ENCODE data around the gene TIMM13. TPM values are rescaled to one million over a fixed set of nuclear protein-coding genes. Genes with fewer than 3 reads are reported as not detected.

Gene TIMM13
- total RNA-seq, 1 donor from 2014 or later, result 20.9 TPM

- Histone ChIP-seq H3K9me3 (no peaks in the 10 kb centered on the region), H3K27ac (no peak overlapping the region), H3K27me3 (no peaks in the 10 kb centered on the region), H3K36me3 (no peaks in the 10 kb centered on the region), H3K4me1 (peaks cover 36% of the 10 kb centered on the region), H3K4me3 (peak overlapping the region; percentile 4 to 29)
- no peak for TF ChIP-seq POLR2A (IDR thresholded peaks at IDR 0.05)
- TF ChIP-seq CTCF (IDR thresholded peaks at IDR 0.05), result no peak
- TF ChIP-seq POLR2AphosphoS5 (IDR thresholded peaks at IDR 0.05; ENCODE audit: insufficient read depth in 1 of 2, low read depth in 1 of 2), result no peak
- DNase-seq (ENCODE audit: extremely low spot score in 2 of 2), result no peak
- intact Hi-C loops (cut with DNase I), result no loop called here
These were observed 2.4 kb downstream of the TIMM13 start for GRCh38 chr19:2424686-2425621.

GRCh38 chr19:2423915-2424685, 3.3 kb downstream of the TIMM13 start:
- Histone ChIP-seq H3K36me3 (no peaks in the 10 kb centered on the region), H3K27me3 (no peaks in the 10 kb centered on the region), H3K27ac (no peak overlapping the region), H3K4me1 (peaks cover 36% of the 10 kb centered on the region), H3K9me3 (no peaks in the 10 kb centered on the region), H3K4me3 (no peak overlapping the region)
- no peak for TF ChIP-seq POLR2AphosphoS5 (IDR thresholded peaks at IDR 0.05; ENCODE audit: insufficient read depth in 1 of 2, low read depth in 1 of 2)
- TF ChIP-seq POLR2A (IDR thresholded peaks at IDR 0.05), result no peak
- no peak for TF ChIP-seq CTCF (IDR thresholded peaks at IDR 0.05)
- no peak for DNase-seq (ENCODE audit: extremely low spot score in 2 of 2)
- intact Hi-C loops (cut with DNase I), result no loop called here

- DNase-seq (ENCODE audit: extremely low spot score in 2 of 2), result no peak
- intact Hi-C loops (cut with DNase I), result no loop called here
- no peak for TF ChIP-seq CTCF (IDR thresholded peaks at IDR 0.05)
- TF ChIP-seq POLR2AphosphoS5 (IDR thresholded peaks at IDR 0.05; ENCODE audit: insufficient read depth in 1 of 2, low read depth in 1 of 2), result no peak
- TF ChIP-seq POLR2A (IDR thresholded peaks at IDR 0.05), result no peak
These were observed 4.1 kb downstream of the TIMM13 start for GRCh38 chr19:2423071-2423914.

GRCh38 chr19:2421581-2422306, 5.6 kb downstream of the TIMM13 start:
- Histone ChIP-seq H3K9me3 (no peaks in the 10 kb centered on the region), H3K4me3 (no peak overlapping the region), H3K27ac (no peak overlapping the region), H3K27me3 (no peaks in the 10 kb centered on the region), H3K4me1 (peaks cover 21% of the 10 kb centered on the region), H3K36me3 (no peaks in the 10 kb centered on the region)
- intact Hi-C loops (cut with DNase I), result no loop called here
- DNase-seq (ENCODE audit: extremely low spot score in 2 of 2), result peak in 1 of 2 donors; percentile 65
- no peak for TF ChIP-seq POLR2A (IDR thresholded peaks at IDR 0.05)
- TF ChIP-seq POLR2AphosphoS5 (IDR thresholded peaks at IDR 0.05; ENCODE audit: insufficient read depth in 1 of 2, low read depth in 1 of 2), result no peak
- TF ChIP-seq CTCF (IDR thresholded peaks at IDR 0.05), result no peak

More at GRCh38 chr19:2423071-2423914, 4.1 kb downstream of the TIMM13 start:
- Histone ChIP-seq H3K4me3 (no peak overlapping the region), H3K27me3 (no peaks in the 10 kb centered on the region), H3K9me3 (no peaks in the 10 kb centered on the region), H3K27ac (no peak overlapping the region), H3K36me3 (no peaks in the 10 kb centered on the region), H3K4me1 (peaks cover 29% of the 10 kb centered on the region)

Measured in vagina (tissue), 2 donors.